IPS-20b (cell line): Measurements from ENCODE around the gene PJA2.

ENCODE experiments used
- H3K27ac ChIP-seq: one replicate; pipeline ENCODE4 v1.5.1; 2013; ENCODE audit warnings: low read length
- H3K27me3 ChIP-seq: 2 replicates; pipeline ENCODE4 v1.6.1; 2013; ENCODE audit warnings: mild to moderate bottlenecking, low read length, inconsistent platforms; ENCODE audit not compliant: insufficient read depth
- H3K36me3 ChIP-seq: 2 replicates; pipeline ENCODE4 v1.6.1; 2013; ENCODE audit warnings: low read depth, mild to moderate bottlenecking, inconsistent platforms, low read length, moderate library complexity; ENCODE audit not compliant: insufficient read depth
- H3K4me1 ChIP-seq: 2 replicates; pipeline ENCODE4 v1.6.1; 2013; ENCODE audit warnings: mild to moderate bottlenecking, control low read depth, inconsistent platforms, low read length, moderate library complexity; ENCODE audit not compliant: insufficient read depth
- H3K4me3 ChIP-seq: 2 replicates; pipeline ENCODE4 v1.5.1; 2013; ENCODE audit warnings: mild to moderate bottlenecking, low read length, inconsistent platforms
- H3K9ac ChIP-seq: 2 replicates; pipeline ENCODE4 v1.6.1; 2013; ENCODE audit warnings: low read depth, mild to moderate bottlenecking, inconsistent platforms, low read length, moderate library complexity
- H3K9me3 ChIP-seq: 2 replicates; pipeline ENCODE4 v1.6.1; 2013; ENCODE audit warnings: mild to moderate bottlenecking, low read depth, low read length, inconsistent platforms; ENCODE audit not compliant: insufficient read depth

PJA2 gene

DNA sequence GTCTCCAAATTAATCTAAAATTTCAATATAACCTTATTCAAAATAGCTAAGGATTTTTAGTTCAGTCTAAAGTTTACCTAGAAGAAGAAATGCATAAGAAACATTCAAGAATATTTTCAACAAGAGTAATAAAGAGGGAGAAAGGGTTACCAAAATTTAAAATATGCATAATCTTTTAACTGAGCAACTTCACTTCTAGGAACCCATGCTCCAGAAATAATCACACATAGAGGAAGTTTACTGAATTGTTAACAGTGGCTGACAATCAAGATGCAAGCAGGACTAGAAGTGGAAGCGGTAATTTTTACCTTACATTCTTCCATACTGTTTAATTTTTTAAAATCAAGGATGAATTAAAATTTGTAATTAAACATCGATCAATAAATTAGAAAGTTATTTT is 1.9 kb downstream of the PJA2 start:
- no peaks in the 10 kb centered on the region for H3K36me3 ChIP-seq
- H3K9me3 ChIP-seq = no peaks in the 10 kb centered on the region
- H3K4me1 ChIP-seq = peaks cover 33% of the 10 kb centered on the region
- H3K4me3 ChIP-seq = peak overlapping the region; percentile 95
- peak overlapping the region; percentile 38; the same call in 1 of the 2 replicates for H3K9ac ChIP-seq
- no peak overlapping the region for H3K27ac ChIP-seq
- H3K27me3 ChIP-seq = no peaks in the 10 kb centered on the region

- H3K9me3 ChIP-seq = no peaks in the 10 kb centered on the region
- peaks cover 28% of the 10 kb centered on the region for H3K4me1 ChIP-seq
- H3K36me3 ChIP-seq = no peaks in the 10 kb centered on the region
- H3K27ac ChIP-seq = no peak overlapping the region
- H3K27me3 ChIP-seq = no peaks in the 10 kb centered on the region
- H3K9ac ChIP-seq = no peak overlapping the region
- H3K4me3 ChIP-seq = no peak overlapping the region
Measured at GRCh38 chr5:109406719-109407118, 3.1 kb downstream of the PJA2 start.

DNA sequence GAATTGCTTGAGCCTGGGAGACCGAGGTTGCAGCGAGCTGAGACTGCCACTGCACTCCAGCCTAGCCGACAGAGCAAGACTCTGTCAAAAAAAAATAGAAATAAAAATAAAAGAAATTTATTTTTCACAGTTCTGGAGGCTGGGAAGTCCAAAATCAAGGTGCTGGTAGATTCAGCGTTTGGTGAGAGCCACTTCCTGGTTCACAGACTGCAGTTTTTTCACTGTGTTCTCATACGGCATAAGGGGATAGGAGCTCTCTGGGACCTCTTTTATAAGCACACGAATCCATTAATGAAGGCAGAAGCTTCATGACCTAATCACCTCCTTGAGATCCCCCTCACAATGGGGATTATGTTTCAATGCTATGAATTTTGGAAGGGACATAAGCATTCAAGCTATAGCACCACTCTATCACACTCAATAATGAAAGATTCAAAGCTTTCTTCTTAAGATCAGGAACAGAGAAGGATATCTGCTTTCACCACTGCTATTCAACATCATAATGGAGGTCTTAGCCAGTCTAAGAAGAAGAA is 5.3 kb downstream of the PJA2 start:
- Histone ChIP-seq H3K4me1 (peaks cover 25% of the 10 kb centered on the region), H3K9me3 (no peaks in the 10 kb centered on the region), H3K27me3 (no peaks in the 10 kb centered on the region), H3K4me3 (no peak overlapping the region), H3K27ac (no peak overlapping the region), H3K9ac (no peak overlapping the region), H3K36me3 (no peaks in the 10 kb centered on the region)

GRCh38 chr5:109403469-109403868 is 6.3 kb downstream of the PJA2 start:
- H3K9ac ChIP-seq = no peak overlapping the region
- no peaks in the 10 kb centered on the region for H3K36me3 ChIP-seq
- no peak overlapping the region for H3K27ac ChIP-seq
- H3K4me1 ChIP-seq = peaks cover 27% of the 10 kb centered on the region
- H3K27me3 ChIP-seq = no peaks in the 10 kb centered on the region
- no peaks in the 10 kb centered on the region for H3K9me3 ChIP-seq
- no peak overlapping the region for H3K4me3 ChIP-seq

GRCh38 chr5:109399092-109399759 is 10.5 kb downstream of the PJA2 start:
- H3K4me1 ChIP-seq = peaks cover 8% of the 10 kb centered on the region; the same call in 1 of the 2 replicates
- no peak overlapping the region for H3K4me3 ChIP-seq
- H3K36me3 ChIP-seq = no peaks in the 10 kb centered on the region
- no peak overlapping the region for H3K9ac ChIP-seq
- H3K9me3 ChIP-seq = no peaks in the 10 kb centered on the region
- no peaks in the 10 kb centered on the region for H3K27me3 ChIP-seq
- no peak overlapping the region for H3K27ac ChIP-seq

DNA sequence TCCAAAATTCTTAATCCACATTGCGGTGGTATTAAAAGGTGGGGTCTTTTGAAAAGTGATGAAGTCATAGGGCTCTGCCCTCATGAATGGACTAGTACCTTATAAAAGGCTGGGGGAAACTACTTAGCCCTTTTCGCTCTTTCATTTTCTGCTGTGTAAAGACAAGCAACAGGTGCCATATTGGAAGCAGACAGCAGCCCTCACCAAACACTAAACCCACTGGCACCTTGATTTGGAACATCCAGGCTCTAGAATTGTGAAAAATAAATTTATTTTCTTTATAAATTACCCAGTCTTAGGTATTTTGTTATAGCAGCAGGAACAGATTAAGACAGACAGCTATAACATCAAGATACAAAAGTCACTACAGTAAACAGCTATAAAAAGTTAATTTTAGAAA is 12.8 kb downstream of the PJA2 start:
- H3K9ac ChIP-seq = no peak overlapping the region
- H3K4me1 ChIP-seq = peaks cover 8% of the 10 kb centered on the region; the same call in 1 of the 2 replicates
- H3K9me3 ChIP-seq = no peaks in the 10 kb centered on the region
- H3K27me3 ChIP-seq = no peaks in the 10 kb centered on the region
- no peak overlapping the region for H3K4me3 ChIP-seq
- H3K36me3 ChIP-seq = no peaks in the 10 kb centered on the region
- H3K27ac ChIP-seq = no peak overlapping the region

DNA sequence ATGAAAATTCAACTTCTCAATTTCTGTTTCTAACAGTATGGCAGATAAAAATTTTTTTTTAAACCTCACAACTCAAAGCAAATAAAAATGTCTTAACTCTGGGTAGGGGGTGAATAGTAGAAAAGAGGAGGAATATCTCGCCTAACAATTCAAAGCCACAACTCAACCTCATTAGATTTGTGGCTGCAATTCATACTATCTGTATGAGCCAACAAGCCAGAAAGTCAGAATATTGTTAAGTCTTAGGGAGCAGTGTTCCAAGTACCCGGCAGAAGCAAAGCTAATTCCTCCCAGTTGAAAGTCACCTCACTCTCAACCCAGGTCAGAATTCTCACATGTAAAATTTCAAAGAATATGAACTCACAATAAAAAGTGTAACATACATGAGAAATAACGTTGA is 15.0 kb downstream of the PJA2 start:
- Histone ChIP-seq H3K4me3 (no peak overlapping the region), H3K9ac (no peak overlapping the region), H3K4me1 (peaks cover 6% of the 10 kb centered on the region; the same call in 1 of the 2 replicates), H3K27ac (no peak overlapping the region), H3K9me3 (no peaks in the 10 kb centered on the region), H3K36me3 (no peaks in the 10 kb centered on the region), H3K27me3 (no peaks in the 10 kb centered on the region)

DNA sequence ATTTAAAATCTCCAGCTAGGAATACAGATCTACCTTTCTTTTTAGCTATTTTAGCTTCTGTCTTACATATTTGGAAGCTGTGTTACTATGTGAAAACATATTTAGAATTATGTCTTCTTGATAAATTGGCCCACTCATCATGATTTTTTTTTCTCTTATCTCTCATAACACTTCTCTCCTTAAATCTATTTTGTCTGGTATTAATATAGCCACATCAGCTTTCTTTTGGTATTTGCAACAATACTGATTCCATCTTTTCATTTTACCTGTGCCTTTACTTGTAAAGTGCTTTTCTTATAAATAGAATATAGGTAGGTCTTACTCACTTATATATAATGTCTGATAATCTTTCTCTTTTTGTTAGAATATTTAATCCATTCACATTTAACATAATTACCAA is 19.6 kb downstream of the PJA2 start:
- H3K4me3 ChIP-seq = no peak overlapping the region
- H3K36me3 ChIP-seq = no peaks in the 10 kb centered on the region
- H3K9me3 ChIP-seq = no peaks in the 10 kb centered on the region
- no peaks in the 10 kb centered on the region for H3K27me3 ChIP-seq
- no peaks in the 10 kb centered on the region for H3K4me1 ChIP-seq
- no peak overlapping the region for H3K9ac ChIP-seq
- H3K27ac ChIP-seq = no peak overlapping the region

GRCh38 chr5:109388407-109388806 is 21.4 kb downstream of the PJA2 start:
- Histone ChIP-seq H3K4me3 (no peak overlapping the region), H3K27ac (no peak overlapping the region), H3K9ac (no peak overlapping the region), H3K4me1 (no peaks in the 10 kb centered on the region), H3K9me3 (no peaks in the 10 kb centered on the region), H3K36me3 (peaks cover under 1% of the 10 kb centered on the region; the same call in 1 of the 2 replicates), H3K27me3 (no peaks in the 10 kb centered on the region)

- Histone ChIP-seq H3K9me3 (no peaks in the 10 kb centered on the region), H3K36me3 (peaks cover 5% of the 10 kb centered on the region), H3K27me3 (no peaks in the 10 kb centered on the region), H3K27ac (no peak overlapping the region), H3K4me1 (no peaks in the 10 kb centered on the region), H3K9ac (no peak overlapping the region), H3K4me3 (no peak overlapping the region)
Measured at GRCh38 chr5:109387408-109387974, 22.3 kb downstream of the PJA2 start.

- Histone ChIP-seq H3K9ac (no peak overlapping the region), H3K4me1 (no peaks in the 10 kb centered on the region), H3K4me3 (no peak overlapping the region), H3K36me3 (peaks cover 34% of the 10 kb centered on the region), H3K27me3 (no peaks in the 10 kb centered on the region), H3K27ac (no peak overlapping the region), H3K9me3 (no peaks in the 10 kb centered on the region)
Measured at GRCh38 chr5:109378095-109378494, 31.7 kb downstream of the PJA2 start.

- no peaks in the 10 kb centered on the region for H3K27me3 ChIP-seq
- no peak overlapping the region for H3K4me3 ChIP-seq
- peaks cover 27% of the 10 kb centered on the region for H3K36me3 ChIP-seq
- no peaks in the 10 kb centered on the region for H3K4me1 ChIP-seq
- H3K9me3 ChIP-seq = no peaks in the 10 kb centered on the region
- no peak overlapping the region for H3K9ac ChIP-seq
- H3K27ac ChIP-seq = no peak overlapping the region
Measured at GRCh38 chr5:109374625-109375024, 35.1 kb downstream of the PJA2 start.
